ENCODE results near the gene PCDHA6.
"Not testable (repeated sequence)": the region's sequence is repeated elsewhere in the genome, so short reads cannot be mapped to it uniquely, and the experiment has no call there.

The PCDHA6 gene

GRCh38 chr5:140835622-140836510 is 8.1 kb downstream of the PCDHA6 start:
- Mint-ChIP-seq H3K4me1 (ENCODE audit: low read depth) (no peaks in the 10 kb centered on the region), H3K36me3 (ENCODE audit: low read depth) (no peaks in the 10 kb centered on the region), H3K9me3 (peaks cover 54% of the 10 kb centered on the region), H3K4me3 (no peak overlapping the region), H3K27me3 (peaks cover 18% of the 10 kb centered on the region), H3K27ac (no peak overlapping the region)
- intact Hi-C loops (cut with micrococcal nuclease) = no loop called here

DNA sequence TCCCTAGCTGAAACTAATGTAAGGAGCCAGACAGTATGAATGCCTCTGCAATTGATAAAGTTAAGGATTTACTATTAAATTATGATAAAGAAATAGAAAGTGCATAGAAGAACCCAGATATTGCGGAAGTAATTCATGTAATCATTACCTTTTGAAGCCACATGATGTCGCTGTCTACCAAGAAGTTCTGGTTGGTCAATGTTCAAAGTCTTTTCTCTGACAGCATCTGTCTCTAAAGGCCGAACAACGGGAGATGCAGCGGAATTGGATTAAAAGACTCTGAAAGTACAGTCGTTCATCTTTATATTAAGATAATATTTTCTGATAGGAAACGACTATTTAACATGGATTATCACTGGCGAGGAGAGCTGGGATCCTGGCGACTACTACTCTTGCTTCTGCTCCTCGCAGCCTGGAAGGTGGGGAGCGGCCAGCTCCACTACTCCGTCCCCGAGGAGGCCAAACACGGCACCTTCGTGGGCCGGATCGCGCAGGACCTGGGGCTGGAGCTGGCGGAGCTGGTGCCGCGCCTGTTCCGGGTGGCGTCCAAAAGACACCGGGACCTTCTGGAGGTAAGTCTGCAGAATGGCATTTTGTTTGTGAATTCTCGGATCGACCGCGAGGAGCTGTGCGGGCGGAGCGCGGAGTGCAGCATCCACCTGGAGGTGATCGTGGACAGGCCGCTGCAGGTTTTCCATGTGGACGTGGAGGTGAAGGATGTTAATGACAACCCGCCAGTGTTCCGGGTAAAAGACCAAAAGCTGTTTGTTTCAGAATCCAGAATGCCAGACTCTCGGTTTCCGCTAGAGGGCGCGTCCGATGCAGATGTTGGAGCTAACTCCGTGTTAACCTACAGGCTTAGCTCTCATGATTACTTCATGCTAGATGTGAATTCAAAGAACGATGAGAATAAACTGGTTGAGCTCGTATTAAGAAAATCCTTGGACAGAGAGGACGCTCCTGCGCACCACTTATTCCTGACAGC is 13.5 kb downstream of the PCDHA6 start, which contains the start of gene PCDHA8:
TSS of gene PCDHA8 (plus strand) at position 210 of the 985 bp plus-strand sequence. CDS start at position 345, 135 bp downstream.
- no peaks in the 10 kb centered on the region for H3K36me3 Mint-ChIP-seq (ENCODE audit: low read depth)
- intact Hi-C loops (cut with micrococcal nuclease) = no loop called here
- H3K27me3 Mint-ChIP-seq = peaks cover 8% of the 10 kb centered on the region
- H3K4me1 Mint-ChIP-seq (ENCODE audit: low read depth) = no peaks in the 10 kb centered on the region
- peaks cover 39% of the 10 kb centered on the region for H3K9me3 Mint-ChIP-seq
- H3K4me3 Mint-ChIP-seq = no peak within 1 kb of the TSS
- no peak within 1 kb of the TSS for H3K27ac Mint-ChIP-seq

- H3K4me3 Mint-ChIP-seq = no peak overlapping the region
- no peaks in the 10 kb centered on the region for H3K36me3 Mint-ChIP-seq (ENCODE audit: low read depth)
- H3K27me3 Mint-ChIP-seq = peaks cover 16% of the 10 kb centered on the region
- intact Hi-C loops (cut with micrococcal nuclease) = no loop called here
- no peaks in the 10 kb centered on the region for H3K4me1 Mint-ChIP-seq (ENCODE audit: low read depth)
- no peak overlapping the region for H3K27ac Mint-ChIP-seq
- peaks cover 50% of the 10 kb centered on the region for H3K9me3 Mint-ChIP-seq
Measured at GRCh38 chr5:140842798-140843733, 15.3 kb downstream of the PCDHA6 start.

- intact Hi-C loops (cut with micrococcal nuclease); H3K36me3 Mint-ChIP-seq (ENCODE audit: low read depth); H3K4me3 Mint-ChIP-seq; H3K27ac Mint-ChIP-seq; H3K4me1 Mint-ChIP-seq (ENCODE audit: low read depth): not testable (repeated sequence)
- H3K9me3 Mint-ChIP-seq = peaks cover 30% of the 10 kb centered on the region
- H3K27me3 Mint-ChIP-seq = peaks cover 15% of the 10 kb centered on the region
Measured at GRCh38 chr5:140848139-140849102, 20.7 kb downstream of the PCDHA6 start, which contains the start of gene PCDHA9. Gene PCDHA9, plus strand, starts transcription at chr5:140848382. Its CDS starts 114 bp downstream, at chr5:140848496.

- intact Hi-C loops (cut with micrococcal nuclease) = not testable (repeated sequence)
Measured at GRCh38 chr5:140849831-140850634, 22.3 kb downstream of the PCDHA6 start.

GRCh38 chr5:140855772-140856674 is 28.3 kb downstream of the PCDHA6 start, which contains the start of gene PCDHA10:
Gene PCDHA10, plus strand, starts transcription at chr5:140855897. Its CDS starts 152 bp downstream, at chr5:140856049.
- Mint-ChIP-seq H3K9me3 (peaks cover 41% of the 10 kb centered on the region), H3K27me3 (peaks cover 22% of the 10 kb centered on the region), H3K4me3 (no peak within 1 kb of the TSS), H3K36me3 (ENCODE audit: low read depth) (no peaks in the 10 kb centered on the region), H3K4me1 (ENCODE audit: low read depth) (no peaks in the 10 kb centered on the region), H3K27ac (no peak within 1 kb of the TSS)
- intact Hi-C loops (cut with micrococcal nuclease) = no loop called here

More at GRCh38 chr5:140849831-140850634, 22.3 kb downstream of the PCDHA6 start:
- H3K27me3 Mint-ChIP-seq = peaks cover 15% of the 10 kb centered on the region
- H3K9me3 Mint-ChIP-seq = peaks cover 30% of the 10 kb centered on the region
- H3K36me3 Mint-ChIP-seq (ENCODE audit: low read depth); H3K27ac Mint-ChIP-seq; H3K4me1 Mint-ChIP-seq (ENCODE audit: low read depth); H3K4me3 Mint-ChIP-seq: not testable (repeated sequence)

DNA sequence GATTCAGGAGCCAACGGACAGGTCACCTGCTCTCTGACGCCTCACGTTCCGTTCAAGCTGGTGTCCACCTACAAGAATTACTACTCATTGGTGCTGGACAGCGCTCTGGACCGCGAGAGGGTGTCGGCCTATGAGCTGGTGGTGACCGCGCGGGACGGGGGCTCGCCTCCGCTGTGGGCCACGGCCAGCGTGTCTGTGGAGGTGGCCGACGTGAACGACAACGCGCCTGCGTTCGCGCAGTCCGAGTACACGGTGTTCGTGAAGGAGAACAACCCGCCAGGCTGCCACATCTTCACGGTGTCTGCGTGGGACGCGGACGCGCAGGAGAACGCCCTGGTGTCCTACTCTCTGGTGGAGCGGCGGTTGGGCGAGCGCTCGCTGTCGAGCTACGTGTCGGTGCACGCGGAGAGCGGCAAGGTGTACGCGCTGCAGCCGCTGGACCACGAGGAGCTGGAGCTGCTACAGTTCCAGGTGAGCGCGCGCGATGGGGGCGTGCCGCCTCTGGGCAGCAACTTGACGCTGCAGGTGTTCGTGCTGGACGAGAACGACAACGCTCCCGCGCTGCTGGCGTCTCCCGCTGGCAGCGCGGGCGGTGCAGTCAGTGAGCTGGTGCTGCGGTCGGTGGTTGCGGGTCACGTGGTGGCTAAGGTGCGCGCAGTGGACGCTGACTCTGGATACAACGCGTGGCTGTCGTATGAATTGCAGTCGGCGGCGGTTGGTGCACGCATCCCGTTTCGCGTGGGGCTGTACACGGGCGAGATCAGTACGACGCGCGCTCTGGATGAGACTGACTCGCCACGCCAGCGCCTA is 29.6 kb downstream of the PCDHA6 start:
- Mint-ChIP-seq H3K4me3 (no peak overlapping the region), H3K27ac (no peak overlapping the region), H3K36me3 (ENCODE audit: low read depth) (no peaks in the 10 kb centered on the region), H3K27me3 (peaks cover 24% of the 10 kb centered on the region), H3K4me1 (ENCODE audit: low read depth) (no peaks in the 10 kb centered on the region), H3K9me3 (peaks cover 54% of the 10 kb centered on the region)
- intact Hi-C loops (cut with micrococcal nuclease) = no loop called here

DNA sequence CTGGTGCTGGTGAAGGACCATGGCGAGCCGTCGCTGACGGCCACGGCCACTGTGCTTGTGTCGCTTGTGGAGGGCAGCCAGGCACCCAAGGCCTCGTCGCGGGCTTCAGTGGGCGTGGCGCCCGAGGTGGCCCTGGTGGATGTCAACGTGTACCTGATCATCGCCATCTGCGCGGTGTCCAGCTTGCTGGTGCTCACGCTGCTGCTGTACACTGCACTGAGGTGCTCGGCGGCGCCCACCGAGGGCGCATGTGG is 30.2 kb downstream of the PCDHA6 start:
- Mint-ChIP-seq H3K27ac (no peak overlapping the region), H3K9me3 (peaks cover 60% of the 10 kb centered on the region), H3K27me3 (peaks cover 27% of the 10 kb centered on the region), H3K4me1 (ENCODE audit: low read depth) (no peaks in the 10 kb centered on the region), H3K4me3 (no peak overlapping the region), H3K36me3 (ENCODE audit: low read depth) (no peaks in the 10 kb centered on the region)
- intact Hi-C loops (cut with micrococcal nuclease) = no loop called here

- Mint-ChIP-seq H3K9me3 (peaks cover 42% of the 10 kb centered on the region), H3K36me3 (ENCODE audit: low read depth) (no peaks in the 10 kb centered on the region), H3K4me3 (no peak overlapping the region), H3K27me3 (peaks cover 8% of the 10 kb centered on the region), H3K27ac (no peak overlapping the region), H3K4me1 (ENCODE audit: low read depth) (no peaks in the 10 kb centered on the region)
- intact Hi-C loops (cut with micrococcal nuclease) = no loop called here
Measured at GRCh38 chr5:140862441-140863295, 34.9 kb downstream of the PCDHA6 start.

Data from dendritic cell treated with granulocyte-macrophage colony-stimulating factor and Interleukin-4, amounts not matched to agents 40 ng/mL and 50 ng/mL, for 4 days (primary cell).